Progenitor cell of endocrine pancreas (in vitro differentiated cells): ENCODE measurements around the gene FXYD7. TPM values are rescaled to one million over a fixed set of nuclear protein-coding genes. Genes with fewer than 3 reads are reported as not detected.

Experiments
- DNase-seq: peaks from one replicate; pipeline ENCODE4 v3.0.0; 2021; ENCODE audit warnings: low spot score; ENCODE audit not compliant: unreplicated experiment
- H3K27ac Mint-ChIP-seq: 2 replicates; pipeline ENCODE4 v1.8.0; 2021; ENCODE audit warnings: mild to moderate bottlenecking, moderate library complexity, mixed read lengths
- H3K27me3 Mint-ChIP-seq: 2 replicates; pipeline ENCODE4 v1.8.0; 2021; ENCODE audit warnings: mixed read lengths
- H3K36me3 Mint-ChIP-seq: 2 replicates; pipeline ENCODE4 v1.8.0; 2022; ENCODE audit warnings: mixed read lengths; ENCODE audit not compliant: insufficient read depth
- H3K4me1 Mint-ChIP-seq: 2 replicates; pipeline ENCODE4 v1.8.0; 2021; ENCODE audit warnings: low read depth, mixed read lengths
- H3K4me3 Mint-ChIP-seq: 2 replicates; pipeline ENCODE4 v1.8.0; 2021; ENCODE audit warnings: low read depth, mild to moderate bottlenecking, moderate library complexity, mixed read lengths
- H3K9me3 Mint-ChIP-seq: 2 replicates; pipeline ENCODE4 v1.8.0; 2021; ENCODE audit warnings: low read depth, mixed read lengths
- CTCF ChIP-seq: fragments of 200-600 bp; sonication (generic); IDR thresholded peaks from one replicate; pipeline ENCODE4 v1.5.0; 2021; ENCODE audit warnings: antibody characterized with exemption, mild to moderate bottlenecking; ENCODE audit not compliant: unreplicated experiment
- total RNA-seq: library from RNA; stranded (reverse); gene quantifications from 2 replicates; pipeline ENCODE4 v1.2.1, GENCODE V29; 2021

The FXYD7 gene
- total RNA-seq, 1 donor from 2014 or later: not detected

- DNase-seq: no peak
- Mint-ChIP-seq H3K4me1 (peaks cover 21% of the 10 kb centered on the region), H3K27ac (no peak overlapping the region), H3K4me3 (no peak overlapping the region), H3K9me3 (no peaks in the 10 kb centered on the region), H3K36me3 (no peaks in the 10 kb centered on the region), H3K27me3 (peaks cover 8% of the 10 kb centered on the region)
- TF ChIP-seq CTCF: no peak
Measured at GRCh38 chr19:35202722-35203688, 60.0 kb downstream of the FXYD7 start.

Other genes with a start within 250 kb of the FXYD7 start
- gene ZNF30, start 216.4 kb upstream of the FXYD7 start, total RNA-seq: 5.9 and 7.7 TPM in 2 replicates
- 14.4 TPM in 2 replicates for gene ZNF792, start 179.0 kb upstream of the FXYD7 start, total RNA-seq
- 111 and 118 TPM in 2 replicates for gene GRAMD1A, start 142.9 kb upstream of the FXYD7 start, total RNA-seq
- gene SCN1B, start 112.8 kb upstream of the FXYD7 start, total RNA-seq: 1.7 and 1.8 TPM in 2 replicates
- 70.5 and 71.5 TPM in 2 replicates for gene HPN, start 101.5 kb upstream of the FXYD7 start, total RNA-seq
- 14.2 and 17.3 TPM in 2 replicates for gene FXYD3, start 27.4 kb upstream of the FXYD7 start, total RNA-seq
- gene LGI4, start 8.2 kb upstream of the FXYD7 start, total RNA-seq: 0.20 TPM in 1 of 2 replicates, not detected in the other
- not detected in 2 replicates for gene FXYD1, start 4.4 kb upstream of the FXYD7 start, total RNA-seq
- gene FXYD5, start 11.5 kb downstream of the FXYD7 start, total RNA-seq: 0.62 and 1.2 TPM in 2 replicates
- gene FAM187B, start 85.5 kb downstream of the FXYD7 start, total RNA-seq: not detected in 2 replicates
- gene LSR, start 105.7 kb downstream of the FXYD7 start, total RNA-seq: 123 and 132 TPM in 2 replicates
- gene USF2, start 125.7 kb downstream of the FXYD7 start, total RNA-seq: 126 and 132 TPM in 2 replicates
- gene HAMP, start 139.3 kb downstream of the FXYD7 start, total RNA-seq: 0.64 and 1.1 TPM in 2 replicates
- 1.4 and 1.7 TPM in 2 replicates for gene MAG, start 148.9 kb downstream of the FXYD7 start, total RNA-seq
- gene CD22, start 185.9 kb downstream of the FXYD7 start, total RNA-seq: 3.8 and 5.1 TPM in 2 replicates
- gene FFAR1, start 204.6 kb downstream of the FXYD7 start, total RNA-seq: 0.33 and 0.74 TPM in 2 replicates
- gene FFAR3, start 215.2 kb downstream of the FXYD7 start, total RNA-seq: not detected in 2 replicates
- gene GPR42, start 227.8 kb downstream of the FXYD7 start, total RNA-seq: 0.16 TPM in 1 of 2 replicates, not detected in the other